HG02678 (cell line): Measurements from ENCODE around the gene POLE.

Experiments used
- ATAC-seq: cut with Tn5 transposase; IDR thresholded peaks from one replicate; pipeline ENCODE4 v1.9.1; 2021; ENCODE audit warnings: mild to moderate bottlenecking, moderate library complexity; ENCODE audit not compliant: unreplicated experiment

The POLE gene

GRCh38 chr12:132657004-132657727 lies 30.0 kb downstream of the POLE start:
- ATAC-seq: no peak

GRCh38 chr12:132653567-132654290 lies 33.4 kb downstream of the POLE start:
- ATAC-seq: no peak

- no peak for ATAC-seq
These were observed 35.6 kb downstream of the POLE start for GRCh38 chr12:132651444-132652100.

GRCh38 chr12:132649226-132649945 lies 37.8 kb downstream of the POLE start:
- ATAC-seq: no peak

GRCh38 chr12:132648616-132649225 lies 38.4 kb downstream of the POLE start:
- ATAC-seq: no peak

- no peak for ATAC-seq
These were observed 39.3 kb downstream of the POLE start for GRCh38 chr12:132647858-132648257.

- no peak for ATAC-seq
These were observed 40.3 kb downstream of the POLE start for GRCh38 chr12:132646850-132647249.

GRCh38 chr12:132642846-132643835 lies 44.0 kb downstream of the POLE start:
- no peak for ATAC-seq

- no peak for ATAC-seq
These were observed 45.1 kb downstream of the POLE start for GRCh38 chr12:132641811-132642650.

- no peak for ATAC-seq
These were observed 46.2 kb downstream of the POLE start for GRCh38 chr12:132640936-132641335.

- ATAC-seq: no peak
These were observed 47.1 kb downstream of the POLE start for GRCh38 chr12:132639956-132640520.

- no peak for ATAC-seq
These were observed 48.4 kb downstream of the POLE start for GRCh38 chr12:132638541-132639408.

- no peak for ATAC-seq
These were observed 49.3 kb downstream of the POLE start for GRCh38 chr12:132637811-132638210.

GRCh38 chr12:132635076-132635955 lies 51.8 kb downstream of the POLE start:
- ATAC-seq: no peak

GRCh38 chr12:132634411-132634990 lies 52.6 kb downstream of the POLE start:
- ATAC-seq: no peak

- no peak for ATAC-seq
These were observed 53.2 kb downstream of the POLE start for GRCh38 chr12:132633901-132634300.
